Ectodermal cell (in vitro differentiated cells): Measurements from ENCODE around the gene RNF223.

Source experiments
- H3K27ac ChIP-seq: 2 replicates; pipeline ENCODE4 v1.7.0; 2013; ENCODE audit warnings: mild to moderate bottlenecking, low read depth, low read length; ENCODE audit not compliant: insufficient read depth, poor library complexity, severe bottlenecking
- H3K27me3 ChIP-seq: 2 replicates; pipeline ENCODE4 v1.7.0; 2013; ENCODE audit warnings: mild to moderate bottlenecking, low read length; ENCODE audit not compliant: insufficient read depth, control insufficient read depth, poor library complexity, severe bottlenecking
- H3K36me3 ChIP-seq: one replicate; pipeline ENCODE4 v1.7.0; 2013; ENCODE audit warnings: low read length; ENCODE audit not compliant: control insufficient read depth, insufficient read depth
- H3K4me1 ChIP-seq: one replicate; pipeline ENCODE4 v1.7.0; 2013; ENCODE audit warnings: low read length; ENCODE audit not compliant: control insufficient read depth, insufficient read depth
- H3K4me3 ChIP-seq: 2 replicates; pipeline ENCODE4 v1.7.0; 2013; ENCODE audit warnings: low read depth, low read length, control low read depth; ENCODE audit not compliant: insufficient read depth
- H3K9me3 ChIP-seq: 2 replicates; pipeline ENCODE4 v1.7.0; 2013; ENCODE audit warnings: mild to moderate bottlenecking, low read length, moderate library complexity; ENCODE audit not compliant: control insufficient read depth
- WGBS, 2 experiments: methylation state at CpG; one replicate each; pipeline ENCODE4 v1.1.7; 2013; ENCODE audit warnings: missing lambda C conversion rate in 2 of 2; 5-methylcytosine and 5-hydroxymethylcytosine counted together

Gene RNF223

DNA sequence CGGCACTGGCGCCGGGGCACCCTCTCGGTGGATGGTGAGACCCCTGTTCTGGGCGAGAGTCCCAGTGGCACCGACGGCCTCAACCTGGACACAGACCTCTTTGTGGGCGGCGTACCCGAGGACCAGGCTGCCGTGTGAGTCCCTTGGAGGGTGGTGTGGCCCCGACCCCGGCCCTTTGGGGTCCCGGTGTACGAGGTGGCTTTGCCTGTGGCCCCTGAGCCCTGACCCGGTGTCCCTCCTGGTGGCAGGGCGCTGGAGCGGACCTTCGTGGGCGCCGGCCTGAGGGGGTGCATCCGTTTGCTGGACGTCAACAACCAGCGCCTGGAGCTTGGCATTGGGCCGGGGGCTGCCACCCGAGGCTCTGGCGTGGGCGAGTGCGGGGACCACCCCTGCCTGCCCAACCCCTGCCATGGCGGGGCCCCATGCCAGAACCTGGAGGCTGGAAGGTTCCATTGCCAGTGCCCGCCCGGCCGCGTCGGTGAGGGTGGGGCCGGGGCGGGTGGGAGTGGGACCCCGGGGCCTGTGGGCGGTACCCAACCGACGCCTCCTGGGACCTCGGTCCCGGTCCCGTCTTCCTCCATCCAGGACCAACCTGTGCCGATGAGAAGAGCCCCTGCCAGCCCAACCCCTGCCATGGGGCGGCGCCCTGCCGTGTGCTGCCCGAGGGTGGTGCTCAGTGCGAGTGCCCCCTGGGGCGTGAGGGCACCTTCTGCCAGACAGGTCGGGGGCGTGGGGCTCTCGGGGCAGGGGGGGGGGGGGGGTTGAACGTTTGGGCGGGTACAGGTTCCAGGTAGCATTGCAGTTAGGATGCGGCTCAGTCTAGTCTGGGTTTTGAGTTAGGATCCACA, 24.6 kb downstream of the RNF223 start:
- H3K27me3 ChIP-seq = no peaks in the 10 kb centered on the region
- H3K4me3 ChIP-seq = no peak overlapping the region
- H3K27ac ChIP-seq = no peak overlapping the region
- H3K4me1 ChIP-seq = no peaks in the 10 kb centered on the region
- peaks cover 22% of the 10 kb centered on the region for H3K36me3 ChIP-seq
- H3K9me3 ChIP-seq = no peaks in the 10 kb centered on the region
- WGBS, 2 experiments = 95 to 96% methylated on average over 57 of the region's 57 CpGs

DNA sequence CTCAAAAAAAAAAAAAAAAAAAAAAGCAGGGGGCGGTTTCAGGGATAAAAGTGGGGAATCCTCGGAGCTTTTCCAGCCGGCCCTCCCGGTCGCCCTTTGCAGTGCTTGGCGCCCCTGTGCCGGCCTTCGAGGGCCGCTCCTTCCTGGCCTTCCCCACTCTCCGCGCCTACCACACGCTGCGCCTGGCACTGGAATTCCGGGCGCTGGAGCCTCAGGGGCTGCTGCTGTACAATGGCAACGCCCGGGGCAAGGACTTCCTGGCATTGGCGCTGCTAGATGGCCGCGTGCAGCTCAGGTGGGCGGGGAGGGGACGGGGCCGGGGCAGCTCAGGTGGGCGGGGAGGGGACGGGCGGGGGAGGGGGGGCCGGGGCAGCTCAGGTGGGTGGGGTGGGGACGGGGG, 25.3 kb downstream of the RNF223 start:
- H3K27me3 ChIP-seq = no peaks in the 10 kb centered on the region
- no peak overlapping the region for H3K27ac ChIP-seq
- 93 to 94% methylated on average over 20 to 26 of the region's 28 CpGs for WGBS, 2 experiments
- no peak overlapping the region for H3K4me3 ChIP-seq
- H3K4me1 ChIP-seq = no peaks in the 10 kb centered on the region
- no peaks in the 10 kb centered on the region for H3K9me3 ChIP-seq
- peaks cover 16% of the 10 kb centered on the region for H3K36me3 ChIP-seq

DNA sequence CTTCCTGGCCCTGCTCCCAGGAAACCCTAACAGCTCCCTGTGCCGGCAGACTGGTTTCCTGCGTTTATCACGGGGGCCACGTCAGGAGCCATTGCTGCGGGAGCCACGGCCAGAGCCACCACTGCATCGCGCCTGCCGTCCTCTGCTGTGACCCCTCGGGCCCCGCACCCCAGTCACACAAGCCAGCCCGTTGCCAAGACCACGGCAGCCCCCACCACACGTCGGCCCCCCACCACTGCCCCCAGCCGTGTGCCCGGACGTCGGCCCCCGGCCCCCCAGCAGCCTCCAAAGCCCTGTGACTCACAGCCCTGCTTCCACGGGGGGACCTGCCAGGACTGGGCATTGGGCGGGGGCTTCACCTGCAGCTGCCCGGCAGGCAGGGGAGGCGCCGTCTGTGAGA, 26.1 kb downstream of the RNF223 start:
- no peaks in the 10 kb centered on the region for H3K9me3 ChIP-seq
- H3K4me3 ChIP-seq = no peak overlapping the region
- no peaks in the 10 kb centered on the region for H3K4me1 ChIP-seq
- WGBS, 2 experiments = 95 to 97% methylated on average over 25 of the region's 25 CpGs
- H3K27ac ChIP-seq = no peak overlapping the region
- peaks cover 16% of the 10 kb centered on the region for H3K36me3 ChIP-seq
- no peaks in the 10 kb centered on the region for H3K27me3 ChIP-seq

DNA sequence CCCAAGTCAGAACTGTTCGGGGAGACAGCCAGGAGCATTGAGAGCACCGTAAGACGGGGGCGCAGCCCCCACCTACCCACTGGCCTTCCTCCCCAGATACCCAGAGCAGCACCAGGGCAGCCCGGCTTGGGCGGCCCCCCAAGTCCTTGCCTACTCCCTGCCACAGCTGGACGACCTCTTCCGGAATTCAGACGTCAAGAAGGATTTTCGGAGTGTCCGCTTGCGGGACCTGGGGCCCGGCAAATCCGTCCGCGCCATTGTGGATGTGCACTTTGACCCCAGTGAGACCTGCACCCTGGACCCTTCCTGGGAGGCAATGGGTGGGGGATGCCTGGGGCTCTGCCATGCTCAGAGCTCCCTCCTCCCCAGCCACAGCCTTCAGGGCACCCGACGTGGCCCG, 26.7 kb downstream of the RNF223 start:
- Histone ChIP-seq H3K27me3 (no peaks in the 10 kb centered on the region), H3K36me3 (peaks cover 16% of the 10 kb centered on the region), H3K4me1 (no peaks in the 10 kb centered on the region), H3K27ac (no peak overlapping the region), H3K9me3 (no peaks in the 10 kb centered on the region), H3K4me3 (no peak overlapping the region)
- 96% methylated on average over 19 of the region's 19 CpGs for WGBS, 2 experiments

DNA sequence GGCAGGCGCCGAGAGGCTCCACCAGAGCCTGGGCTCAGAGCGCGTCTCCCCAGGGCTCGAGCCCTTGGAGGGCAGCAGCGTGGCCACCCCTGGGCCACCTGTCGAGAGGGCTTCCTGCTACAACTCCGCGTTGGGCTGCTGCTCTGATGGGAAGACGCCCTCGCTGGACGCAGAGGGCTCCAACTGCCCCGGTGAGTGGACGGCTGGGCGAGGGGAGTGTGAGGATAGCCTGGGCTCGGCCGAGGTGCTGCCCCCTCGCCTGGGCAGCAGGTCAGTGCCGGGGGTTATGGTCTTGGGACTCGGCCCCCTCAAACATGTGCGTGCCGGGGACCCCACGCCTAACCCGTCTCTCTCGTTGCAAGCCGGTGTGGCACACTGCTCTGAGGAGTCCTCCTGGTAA, 27.3 kb downstream of the RNF223 start:
- H3K36me3 ChIP-seq = peaks cover 10% of the 10 kb centered on the region
- WGBS, 2 experiments = 95 to 96% methylated on average over 26 of the region's 26 CpGs
- no peaks in the 10 kb centered on the region for H3K9me3 ChIP-seq
- no peak overlapping the region for H3K4me3 ChIP-seq
- H3K27ac ChIP-seq = no peak overlapping the region
- no peaks in the 10 kb centered on the region for H3K27me3 ChIP-seq
- no peaks in the 10 kb centered on the region for H3K4me1 ChIP-seq

DNA sequence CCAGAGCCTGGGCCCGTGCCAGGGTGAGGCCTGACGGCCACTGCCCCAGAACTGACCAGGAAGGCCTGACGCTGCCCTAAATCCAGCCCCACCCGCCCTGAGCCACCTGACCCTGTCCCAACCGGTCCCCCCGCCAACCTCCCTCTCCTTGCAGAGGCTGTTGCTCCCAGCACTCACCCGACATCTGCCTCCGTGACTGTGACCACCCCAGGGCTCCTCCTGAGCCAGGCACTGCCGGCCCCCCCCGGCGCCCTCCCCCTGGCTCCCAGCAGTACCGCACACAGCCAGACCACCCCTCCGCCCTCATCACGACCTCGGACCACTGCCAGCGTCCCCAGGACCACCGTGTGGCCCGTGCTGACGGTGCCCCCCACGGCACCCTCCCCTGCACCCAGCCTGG, 27.9 kb downstream of the RNF223 start:
- 95 to 97% methylated on average over 20 of the region's 20 CpGs for WGBS, 2 experiments
- Histone ChIP-seq H3K4me3 (no peak overlapping the region), H3K27me3 (no peaks in the 10 kb centered on the region), H3K4me1 (no peaks in the 10 kb centered on the region), H3K9me3 (no peaks in the 10 kb centered on the region), H3K36me3 (peaks cover 8% of the 10 kb centered on the region), H3K27ac (no peak overlapping the region)

DNA sequence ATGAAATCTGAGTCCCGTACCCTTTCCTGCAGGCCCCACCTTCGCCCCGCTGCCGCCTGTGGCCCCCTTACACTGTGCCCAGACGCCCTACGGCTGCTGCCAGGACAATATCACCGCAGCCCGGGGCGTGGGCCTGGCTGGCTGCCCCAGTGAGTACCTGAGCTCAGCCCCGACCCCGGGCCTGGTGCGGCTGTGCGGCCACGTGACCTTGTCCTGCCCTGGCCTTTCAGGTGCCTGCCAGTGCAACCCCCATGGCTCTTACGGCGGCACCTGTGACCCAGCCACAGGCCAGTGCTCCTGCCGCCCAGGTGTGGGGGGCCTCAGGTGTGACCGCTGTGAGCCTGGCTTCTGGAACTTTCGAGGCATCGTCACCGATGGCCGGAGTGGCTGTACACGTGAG, 29.0 kb downstream of the RNF223 start:
- Histone ChIP-seq H3K36me3 (peaks cover 8% of the 10 kb centered on the region), H3K9me3 (no peaks in the 10 kb centered on the region), H3K4me3 (no peak overlapping the region), H3K27me3 (peaks cover 4% of the 10 kb centered on the region), H3K27ac (no peak overlapping the region), H3K4me1 (peaks cover 3% of the 10 kb centered on the region)
- 96% methylated on average over 23 of the region's 23 CpGs for WGBS, 2 experiments

DNA sequence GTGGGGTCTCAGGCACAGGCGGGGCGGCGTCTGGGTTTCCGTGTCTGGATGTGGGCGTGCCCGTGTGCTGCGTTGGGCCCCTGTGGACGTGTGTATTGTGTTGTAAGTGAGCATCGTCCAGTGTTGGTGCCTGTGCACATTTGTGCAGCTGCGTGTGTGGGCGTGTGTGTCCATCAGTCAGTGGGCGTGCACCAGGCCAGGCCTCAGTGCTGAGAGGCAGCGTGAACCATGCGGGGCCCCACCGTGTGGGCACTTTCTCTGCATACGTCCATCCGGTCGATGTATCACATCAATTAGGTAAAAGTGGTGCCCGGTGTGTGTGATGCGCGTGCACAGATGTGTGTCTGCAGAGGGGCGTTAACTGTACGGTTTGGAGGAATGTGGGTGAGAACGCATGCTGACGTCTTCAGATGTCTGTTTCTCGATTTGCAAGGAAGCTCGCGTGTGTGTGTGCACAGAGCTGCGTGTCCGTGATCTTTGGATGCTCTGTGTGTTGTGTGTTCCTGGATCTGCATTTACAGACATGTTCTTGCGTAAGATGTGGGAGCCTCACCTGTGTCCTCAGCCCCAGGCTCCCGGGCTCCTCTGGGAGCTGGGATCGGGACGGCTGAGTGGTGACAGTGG, 29.5 kb downstream of the RNF223 start:
- no peaks in the 10 kb centered on the region for H3K9me3 ChIP-seq
- H3K27me3 ChIP-seq = peaks cover 10% of the 10 kb centered on the region
- WGBS, 2 experiments = 96 to 97% methylated on average over 34 of the region's 34 CpGs
- peaks cover 9% of the 10 kb centered on the region for H3K4me1 ChIP-seq
- peaks cover 7% of the 10 kb centered on the region for H3K36me3 ChIP-seq
- no peak overlapping the region for H3K27ac ChIP-seq
- H3K4me3 ChIP-seq = no peak overlapping the region

DNA sequence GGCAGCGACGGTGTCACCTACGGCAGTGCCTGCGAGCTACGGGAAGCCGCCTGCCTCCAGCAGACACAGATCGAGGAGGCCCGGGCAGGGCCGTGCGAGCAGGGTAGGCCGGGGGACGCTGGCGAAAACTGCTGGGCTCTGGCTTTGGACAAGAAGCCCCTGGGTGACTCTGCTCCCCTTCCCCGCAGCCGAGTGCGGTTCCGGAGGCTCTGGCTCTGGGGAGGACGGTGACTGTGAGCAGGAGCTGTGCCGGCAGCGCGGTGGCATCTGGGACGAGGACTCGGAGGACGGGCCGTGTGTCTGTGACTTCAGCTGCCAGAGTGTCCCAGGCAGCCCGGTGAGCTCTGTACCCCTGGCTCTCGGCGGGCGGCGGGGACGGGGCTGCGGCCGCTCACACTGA, 30.2 kb downstream of the RNF223 start:
- Histone ChIP-seq H3K27ac (no peak overlapping the region), H3K4me3 (no peak overlapping the region), H3K27me3 (peaks cover 17% of the 10 kb centered on the region), H3K9me3 (no peaks in the 10 kb centered on the region), H3K4me1 (peaks cover 15% of the 10 kb centered on the region), H3K36me3 (peaks cover 3% of the 10 kb centered on the region)
- WGBS, 2 experiments = 96% methylated on average over 33 of the region's 33 CpGs

DNA sequence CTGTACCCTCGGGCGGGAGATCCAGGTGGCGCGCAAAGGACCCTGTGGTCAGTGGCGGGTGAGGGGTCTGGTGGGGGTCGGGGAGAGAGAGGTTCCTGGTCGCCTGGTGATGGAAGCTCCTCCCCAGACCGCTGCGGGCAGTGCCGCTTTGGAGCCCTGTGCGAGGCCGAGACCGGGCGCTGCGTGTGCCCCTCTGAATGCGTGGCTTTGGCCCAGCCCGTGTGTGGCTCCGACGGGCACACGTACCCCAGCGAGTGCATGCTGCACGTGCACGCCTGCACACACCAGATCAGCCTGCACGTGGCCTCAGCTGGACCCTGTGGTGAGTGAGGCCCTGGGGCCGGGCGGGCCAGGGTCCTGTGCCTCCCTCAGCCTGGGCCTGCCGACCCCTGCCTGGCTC, 30.7 kb downstream of the RNF223 start:
- peaks cover 22% of the 10 kb centered on the region for H3K27me3 ChIP-seq
- H3K9me3 ChIP-seq = no peaks in the 10 kb centered on the region
- WGBS, 2 experiments = 95 to 96% methylated on average over 27 of the region's 27 CpGs
- H3K4me3 ChIP-seq = no peak overlapping the region
- H3K4me1 ChIP-seq = peaks cover 17% of the 10 kb centered on the region
- peaks cover 3% of the 10 kb centered on the region for H3K36me3 ChIP-seq
- no peak overlapping the region for H3K27ac ChIP-seq
